Epidermal melanocyte (primary cell): ENCODE results near the gene VWC2L.

Experiments used
- DNase-seq: peaks from one replicate; pipeline ENCODE4 v3.0.0; 2011; ENCODE audit warnings: low spot score; ENCODE audit not compliant: insufficient read length

Gene VWC2L

GRCh38 chr2:214536625-214537024 is 125.8 kb downstream of the VWC2L start:
- no peak for DNase-seq

- DNase-seq: no peak
These were observed 127.1 kb downstream of the VWC2L start for GRCh38 chr2:214537929-214538328.

- no peak for DNase-seq
These were observed 131.4 kb downstream of the VWC2L start for GRCh38 chr2:214542295-214542694.

GRCh38 chr2:214542866-214543265 is 132.0 kb downstream of the VWC2L start:
- DNase-seq: no peak

- DNase-seq: no peak
These were observed 132.6 kb downstream of the VWC2L start for GRCh38 chr2:214543386-214543955.

- no peak for DNase-seq
These were observed 135.2 kb downstream of the VWC2L start for GRCh38 chr2:214545898-214546542.

GRCh38 chr2:214547931-214548330 is 137.1 kb downstream of the VWC2L start:
- DNase-seq: no peak

- DNase-seq: no peak
These were observed 139.1 kb downstream of the VWC2L start for GRCh38 chr2:214549946-214550345.

- no peak for DNase-seq
These were observed 139.9 kb downstream of the VWC2L start for GRCh38 chr2:214550786-214551185.

GRCh38 chr2:214557884-214558283 is 147.0 kb downstream of the VWC2L start:
- DNase-seq: no peak

GRCh38 chr2:214558341-214558740 is 147.5 kb downstream of the VWC2L start:
- no peak for DNase-seq

GRCh38 chr2:214560176-214560575 is 149.3 kb downstream of the VWC2L start:
- no peak for DNase-seq

- DNase-seq: no peak
These were observed 149.8 kb downstream of the VWC2L start for GRCh38 chr2:214560618-214561190.

GRCh38 chr2:214565246-214565645 is 154.4 kb downstream of the VWC2L start:
- no peak for DNase-seq

- no peak for DNase-seq
These were observed 155.6 kb downstream of the VWC2L start for GRCh38 chr2:214566457-214566856.

GRCh38 chr2:214569419-214570035 is 158.7 kb downstream of the VWC2L start:
- no peak for DNase-seq

GRCh38 chr2:214574084-214574781 is 163.4 kb downstream of the VWC2L start:
- DNase-seq: no peak

- DNase-seq: no peak
These were observed 164.2 kb downstream of the VWC2L start for GRCh38 chr2:214575030-214575429.

- DNase-seq: no peak
These were observed 164.6 kb downstream of the VWC2L start for GRCh38 chr2:214575465-214575864.

GRCh38 chr2:214577769-214578168 is 166.9 kb downstream of the VWC2L start:
- no peak for DNase-seq

- DNase-seq: no peak
These were observed 167.6 kb downstream of the VWC2L start for GRCh38 chr2:214578442-214578841.

GRCh38 chr2:214579035-214579434 is 168.2 kb downstream of the VWC2L start:
- DNase-seq: no peak
